ENCODE measurements around the gene SNRPE. TPM values are rescaled to one million over a fixed set of nuclear protein-coding genes. Genes with fewer than 3 reads are reported as not detected.

SNRPE gene
- total and polyA plus RNA-seq, 2 experiments from 2014 or later: 99.3 to 904 TPM

GRCh38 chr1:203906932-203907331 lies 45.5 kb downstream of the SNRPE start (continued):
- TF ChIP-seq CTCF (conservative IDR thresholded peaks at IDR 0.05; ENCODE audit: low read depth in 2 of 2) (no peak), ZNF114 (CRISPR knock-in tag; IDR thresholded peaks at IDR 0.05) (no peak), ZNF462 (CRISPR knock-in tag; IDR thresholded peaks at IDR 0.05) (no peak), EZH2 (IDR thresholded peaks at IDR 0.05; ENCODE audit: low read depth, unreplicated experiment) (no peak)

DNA sequence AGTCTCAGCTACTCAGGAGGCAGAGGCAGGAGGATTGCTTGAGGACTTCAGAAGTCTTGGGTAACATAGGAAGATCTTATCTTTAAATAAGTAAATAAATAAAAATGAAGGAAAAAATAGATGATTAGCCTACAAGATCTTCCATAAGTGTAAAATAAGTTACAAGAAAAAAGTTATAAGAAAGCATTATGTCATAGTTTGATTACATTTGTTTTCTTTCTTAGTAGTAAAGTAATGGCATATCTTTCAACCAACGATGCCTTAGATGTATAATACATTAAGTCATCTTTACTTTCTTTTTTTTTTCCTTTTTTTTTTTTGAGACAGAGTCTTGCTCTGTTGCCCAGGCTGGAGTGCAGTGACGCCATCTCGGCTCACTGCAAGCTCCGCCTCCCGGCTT lies 46.5 kb downstream of the SNRPE start:
- Histone ChIP-seq H3F3A (replicated peaks; ENCODE audit: low read depth) (no peaks in the 10 kb centered on the region), H2AFZ (no peak overlapping the region), H3K4me1 (ENCODE audit: insufficient read depth) (no peaks in the 10 kb centered on the region), H3K27me3 (ENCODE audit: insufficient read depth) (no peaks in the 10 kb centered on the region), H3K4me2 (no peak overlapping the region), H3K27ac (ENCODE audit: low read depth) (no peak overlapping the region), H3K79me2 (replicated peaks; ENCODE audit: insufficient read depth) (no peaks in the 10 kb centered on the region), H3K36me3 (ENCODE audit: insufficient read depth) (no peaks in the 10 kb centered on the region), H3K4me3 (no peak overlapping the region), H4K20me1 (replicated peaks; ENCODE audit: insufficient read depth) (no peaks in the 10 kb centered on the region), H3K9me2 (ENCODE audit: insufficient read depth) (no peaks in the 10 kb centered on the region)
- no peak overlapping the region for H3K27ac Mint-ChIP-seq
- ATAC-seq: no peak
- H3K27me3 Mint-ChIP-seq (ENCODE audit: insufficient read depth, low read depth, poor library complexity): no peaks in the 10 kb centered on the region
- no peak overlapping the region for H3K4me3 Mint-ChIP-seq
- no peaks in the 10 kb centered on the region for H3K36me3 Mint-ChIP-seq (ENCODE audit: low read depth)
- DNase-seq (ENCODE audit: low spot score): no peak
- H3K9me3 Mint-ChIP-seq: no peaks in the 10 kb centered on the region
- H3K4me1 Mint-ChIP-seq: no peaks in the 10 kb centered on the region
- no peak for TF ChIP-seq ZNF331 (CRISPR knock-in tag; IDR thresholded peaks at IDR 0.05; ENCODE audit: low read depth)
- TF ChIP-seq STAT1 (IDR thresholded peaks at IDR 0.05; ENCODE audit: unreplicated experiment): no peak
- TF ChIP-seq ETS1 (IDR thresholded peaks at IDR 0.05): no peak
- TF ChIP-seq NANOG (IDR thresholded peaks at IDR 0.05; ENCODE audit: borderline replicate concordance): no peak
- no peak for TF ChIP-seq POLR2AphosphoS5 (IDR thresholded peaks at IDR 0.05; ENCODE audit: low read depth)
